Liver (tissue), 9 donors: ENCODE measurements around the gene CMTM4. TPM values are rescaled to one million over a fixed set of nuclear protein-coding genes. Genes with fewer than 3 reads are reported as not detected.

Experiments
- DNase-seq: peaks from one replicate; pipeline ENCODE4 v3.0.0-alpha.2; 2017; ENCODE audit warnings: low spot score
- H3K27ac ChIP-seq, 2 donors: one replicate each; pipeline ENCODE4 v1.7.0; 2013; ENCODE audit warnings: inconsistent platforms in 2 of 2, low read length in 2 of 2, control low read depth in 1 of 2, low read depth in 1 of 2, mild to moderate bottlenecking in 1 of 2
- H3K27me3 ChIP-seq, 4 donors: one replicate each; pipeline versions ENCODE4 v1.6.1 to v1.7.0; 2013; ENCODE audit warnings: low read length in 3 of 4, inconsistent platforms in 1 of 4, mild to moderate bottlenecking in 1 of 4, moderate library complexity in 1 of 4; ENCODE audit not compliant: control insufficient read depth in 4 of 4, insufficient read depth in 4 of 4
- H3K36me3 ChIP-seq, 4 donors: one replicate each; pipeline versions ENCODE4 v1.6.1 to v1.7.0; 2013; ENCODE audit warnings: low read length in 3 of 4, mild to moderate bottlenecking in 3 of 4, low read depth in 1 of 4, moderate library complexity in 1 of 4; ENCODE audit not compliant: control insufficient read depth in 4 of 4, insufficient read depth in 3 of 4
- H3K4me1 ChIP-seq, 4 donors: one replicate each; pipeline versions ENCODE4 v1.6.1 to v1.7.0; 2013; ENCODE audit warnings: low read length in 3 of 4, mild to moderate bottlenecking in 3 of 4, moderate library complexity in 1 of 4; ENCODE audit not compliant: control insufficient read depth in 4 of 4, insufficient read depth in 4 of 4
- H3K4me3 ChIP-seq, 3 donors: one replicate each; pipeline versions ENCODE4 v1.6.1 to v1.7.0; 2013; ENCODE audit warnings: low read length in 3 of 3, control low read depth in 1 of 3, low read depth in 1 of 3, mild to moderate bottlenecking in 1 of 3
- H3K9ac ChIP-seq, 2 donors: one replicate each; pipeline ENCODE4 v1.7.0; 2013; ENCODE audit warnings: low read length in 2 of 2, mild to moderate bottlenecking in 2 of 2, moderate library complexity in 2 of 2, control low read depth in 1 of 2, low read depth in 1 of 2
- H3K9me3 ChIP-seq, 4 donors: one replicate each; pipeline versions ENCODE4 v1.6.1 to v1.7.0; 2013; ENCODE audit warnings: low read length in 3 of 4; ENCODE audit not compliant: control insufficient read depth in 4 of 4
- EGR1 ChIP-seq, 2 donors: IDR thresholded peaks; 2 replicates each; pipeline ENCODE4 v1.6.1; 2016 to 2018; ENCODE audit warnings: antibody characterized with exemption in 2 of 2, low read depth in 2 of 2
- FOXA1 ChIP-seq: IDR thresholded peaks from 2 replicates; pipeline ENCODE4 v1.6.1; 2016; ENCODE audit warnings: antibody characterized with exemption
- FOXA2 ChIP-seq: IDR thresholded peaks from 2 replicates; pipeline ENCODE4 v1.6.1; 2016; ENCODE audit warnings: antibody characterized with exemption
- GABPA ChIP-seq, 2 donors: IDR thresholded peaks in 1 of 2; conservative IDR thresholded peaks in 1 of 2; 2 replicates each; pipeline ENCODE4 v1.6.1; 2016; ENCODE audit warnings: antibody characterized with exemption in 2 of 2, mild to moderate bottlenecking in 1 of 2, moderate library complexity in 1 of 2
- HNF4G ChIP-seq: IDR thresholded peaks from 2 replicates; pipeline ENCODE4 v1.6.1; 2016; ENCODE audit warnings: antibody characterized with exemption
- JUND ChIP-seq, 2 donors: IDR thresholded peaks; 2 replicates each; pipeline ENCODE4 v1.6.1; 2016; ENCODE audit warnings: antibody characterized with exemption in 2 of 2
- MAX ChIP-seq: IDR thresholded peaks from 2 replicates; pipeline ENCODE4 v1.6.1; 2016; ENCODE audit warnings: antibody characterized with exemption
- NR2F2 ChIP-seq: IDR thresholded peaks from 2 replicates; pipeline ENCODE4 v1.6.1; 2016; ENCODE audit warnings: antibody characterized with exemption
- RAD21 ChIP-seq, 2 donors: IDR thresholded peaks; 2 replicates each; pipeline ENCODE4 v1.6.1; 2016; ENCODE audit warnings: antibody characterized with exemption in 2 of 2, mild to moderate bottlenecking in 2 of 2
- REST ChIP-seq: IDR thresholded peaks from 2 replicates; pipeline ENCODE4 v1.6.1; 2016; ENCODE audit warnings: antibody characterized with exemption, mild to moderate bottlenecking
- RXRA ChIP-seq, 2 donors: IDR thresholded peaks; 2 replicates each; pipeline ENCODE4 v1.6.1; 2017 to 2018; ENCODE audit warnings: antibody characterized with exemption in 2 of 2, mild to moderate bottlenecking in 1 of 2
- SP1 ChIP-seq: IDR thresholded peaks from 2 replicates; pipeline ENCODE4 v1.6.1; 2018; ENCODE audit warnings: antibody characterized with exemption, mild to moderate bottlenecking
- TAF1 ChIP-seq: conservative IDR thresholded peaks from 2 replicates; pipeline ENCODE4 v1.6.1; 2016; ENCODE audit warnings: antibody characterized with exemption, mild to moderate bottlenecking
- YY1 ChIP-seq: IDR thresholded peaks from 2 replicates; pipeline ENCODE4 v1.6.1; 2016; ENCODE audit warnings: antibody characterized with exemption, mild to moderate bottlenecking
- ZBTB33 ChIP-seq: IDR thresholded peaks from 2 replicates; pipeline ENCODE4 v1.6.1; 2016; ENCODE audit warnings: antibody characterized with exemption
- WGBS: extraction: QIAGEN DNeasy Blood & Tissue Kit; methylation state at CpG from one replicate; pipeline ENCODE4 v1.1.7; 2013; 5-methylcytosine and 5-hydroxymethylcytosine counted together
- polyA plus RNA-seq, 2 donors: library from polyadenylated mRNA; stranded (reverse) in 1 of 2; unstranded in 1 of 2; fragments of 200-250 nt in 1 of 2; fragments of >200 nt in 1 of 2; fragmentation: Nextera tagmentation in 1 of 2; extraction: Ambion mirVana in 1 of 2; gene quantifications; one replicate each; pipeline versions ENCODE4 v1.2.1 to v1.2.3, GENCODE V29; 2013 to 2015
- total RNA-seq, 2 donors: library from RNA; depleted of rRNA; stranded (reverse); fragments of >200 nt; gene quantifications; one replicate each; pipeline ENCODE4 v1.2.3, GENCODE V29; 2014
- TF ChIP-seq, protein P1 (sequence below): fragments of 150-350 bp; IDR thresholded peaks from 2 replicates; pipeline ENCODE4 v1.5.1; 2017; ENCODE audit warnings: improper control_type of control experiment, low read depth, low read length; ENCODE audit not compliant: missing input control
- donor health status: healthy.
- donor health status: healthy.
- donor health status: healthy.
- donor health status: healthy.
- donor health status: healthy.

The CMTM4 gene
- total and polyA plus RNA-seq, 4 donors, result 2.9 to 19.7 (median 6.3) TPM

GRCh38 chr16:66728804-66729203 lies 32.3 kb upstream of the CMTM4 start:
- no peaks in the 10 kb centered on the region for H3K27me3 ChIP-seq
- TF ChIP-seq REST, result no peak
- no peak for TF ChIP-seq HNF4G
- no peak for TF ChIP-seq EGR1 (IDR thresholded peaks at IDR 0.05; ENCODE audit: low read depth in 2 of 2)
- TF ChIP-seq YY1, result no peak
- TF ChIP-seq MAX, result no peak
- no peak for TF ChIP-seq RXRA (IDR thresholded peaks at IDR 0.05)
- no peak for TF ChIP-seq TAF1
- no peak for TF ChIP-seq JUND (IDR thresholded peaks at IDR 0.05)
- TF ChIP-seq RAD21 (IDR thresholded peaks at IDR 0.05), result no peak
- no peak for TF ChIP-seq NR2F2
- no peak for TF ChIP-seq FOXA1
- TF ChIP-seq ZBTB33, result no peak
- TF ChIP-seq SP1, result no peak
- TF ChIP-seq GABPA (IDR thresholded peaks at IDR 0.05 in 1 of 2, conservative IDR thresholded peaks at IDR 0.05 in 1 of 2), result no peak
- TF ChIP-seq, protein P1, sequence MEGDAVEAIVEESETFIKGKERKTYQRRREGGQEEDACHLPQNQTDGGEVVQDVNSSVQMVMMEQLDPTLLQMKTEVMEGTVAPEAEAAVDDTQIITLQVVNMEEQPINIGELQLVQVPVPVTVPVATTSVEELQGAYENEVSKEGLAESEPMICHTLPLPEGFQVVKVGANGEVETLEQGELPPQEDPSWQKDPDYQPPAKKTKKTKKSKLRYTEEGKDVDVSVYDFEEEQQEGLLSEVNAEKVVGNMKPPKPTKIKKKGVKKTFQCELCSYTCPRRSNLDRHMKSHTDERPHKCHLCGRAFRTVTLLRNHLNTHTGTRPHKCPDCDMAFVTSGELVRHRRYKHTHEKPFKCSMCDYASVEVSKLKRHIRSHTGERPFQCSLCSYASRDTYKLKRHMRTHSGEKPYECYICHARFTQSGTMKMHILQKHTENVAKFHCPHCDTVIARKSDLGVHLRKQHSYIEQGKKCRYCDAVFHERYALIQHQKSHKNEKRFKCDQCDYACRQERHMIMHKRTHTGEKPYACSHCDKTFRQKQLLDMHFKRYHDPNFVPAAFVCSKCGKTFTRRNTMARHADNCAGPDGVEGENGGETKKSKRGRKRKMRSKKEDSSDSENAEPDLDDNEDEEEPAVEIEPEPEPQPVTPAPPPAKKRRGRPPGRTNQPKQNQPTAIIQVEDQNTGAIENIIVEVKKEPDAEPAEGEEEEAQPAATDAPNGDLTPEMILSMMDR, result no peak
- no peak for TF ChIP-seq FOXA2
- DNase-seq, result no peak
- peaks cover 17 to 60% (median 48%) of the 10 kb centered on the region in 4 donors for H3K36me3 ChIP-seq
- H3K9ac ChIP-seq, result no peak overlapping the region
- no peaks in the 10 kb centered on the region for H3K4me1 ChIP-seq
- 79% methylated on average over 4 of the region's 4 CpGs for WGBS
- no peak overlapping the region for H3K27ac ChIP-seq
- no peak overlapping the region for H3K4me3 ChIP-seq
- H3K9me3 ChIP-seq, result no peaks in the 10 kb centered on the region

GRCh38 chr16:66728117-66728787 lies 31.7 kb upstream of the CMTM4 start:
- no peak for DNase-seq
- no peak overlapping the region for H3K27ac ChIP-seq
- no peaks in the 10 kb centered on the region for H3K27me3 ChIP-seq
- no peak overlapping the region for H3K4me3 ChIP-seq
- no peaks in the 10 kb centered on the region for H3K9me3 ChIP-seq
- no peak overlapping the region for H3K9ac ChIP-seq
- TF ChIP-seq, protein P1, result peak; percentile 65
- TF ChIP-seq FOXA2, result no peak
- TF ChIP-seq RAD21 (IDR thresholded peaks at IDR 0.05), result peak; percentile 75 to 82
- TF ChIP-seq RXRA (IDR thresholded peaks at IDR 0.05), result peak in 1 of 2 donors; percentile 5
- H3K4me1 ChIP-seq, result no peaks in the 10 kb centered on the region
- 29% methylated on average over 3 of the region's 3 CpGs for WGBS
- H3K36me3 ChIP-seq, result peaks cover 14 to 65% (median 48%) of the 10 kb centered on the region in 4 donors
